ENCODE results near the gene B3GNT7. TPM values are rescaled to one million over a fixed set of nuclear protein-coding genes. Genes with fewer than 3 reads are reported as not detected.

The B3GNT7 gene
- total and polyA plus RNA-seq, 2 of the 4 experiments (the other 2 are of a cell fraction) = under 0.01 to 0.03 TPM

DNA sequence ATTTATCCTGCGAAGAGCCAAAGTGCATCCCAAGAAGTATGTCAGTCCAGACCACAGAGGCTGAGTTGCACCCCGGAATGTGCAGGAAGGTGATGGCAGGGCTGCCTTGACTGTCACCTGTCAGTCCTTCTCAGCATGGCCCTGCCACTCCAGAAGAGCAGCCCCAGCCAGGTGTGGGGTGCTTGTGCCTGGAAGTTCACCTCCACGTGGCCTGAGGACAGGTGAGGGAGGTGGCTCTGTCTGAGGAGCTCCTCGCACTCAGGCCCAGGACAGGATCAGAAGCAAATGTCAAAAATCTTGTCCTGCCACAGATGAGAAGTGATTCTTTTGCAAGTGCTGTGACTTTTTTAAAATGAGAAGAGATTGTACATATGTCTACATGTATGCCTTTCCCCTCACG lies 31.4 kb upstream of the B3GNT7 start:
- H2AK5ac ChIP-seq (ENCODE audit: low read depth, low read length) = no peak overlapping the region
- DNase-seq (no peak), ATAC-seq (ENCODE audit: low read depth) (no peak)
- no peak overlapping the region for H3K23ac ChIP-seq (ENCODE audit: low read depth, low read length)
- POLR2A ChIA-PET (ENCODE audit: unreplicated experiment) = no interaction called here
- in situ Hi-C loops (cut with MboI; ENCODE audit: low sequenced_read_pairs) (no loop called here), intact Hi-C loops (cut with micrococcal nuclease) (no loop called here), dilution Hi-C loops (cut with HindIII; ENCODE audit: low sequenced_read_pairs, unreplicated experiment) (no loop called here)
- no TSS peak for BruUV-seq (replicated peaks)
- no peak overlapping the region for H3K4me3 ChIP-seq (ENCODE audit: insufficient read depth, low read depth, low read length)
- CTCF ChIA-PET = no interaction called here
- peaks cover 11% of the 10 kb centered on the region for H3K4me1 ChIP-seq (ENCODE audit: control insufficient read depth, insufficient read depth, low read length)
- no peak overlapping the region for H3K18ac ChIP-seq (ENCODE audit: low read depth, low read length)
- H3K27me3 ChIP-seq (ENCODE audit: control insufficient read depth, insufficient read depth, low read length) = no peaks in the 10 kb centered on the region
- H3K9me1 ChIP-seq (ENCODE audit: insufficient read depth, low read length) = peaks cover 5% of the 10 kb centered on the region; the same call in 1 of the 2 replicates
- no peak overlapping the region for H2BK5ac ChIP-seq (ENCODE audit: low read depth, low read length, poor library complexity, severe bottlenecking)
- no peaks in the 10 kb centered on the region for H4K20me1 ChIP-seq (ENCODE audit: insufficient read depth, low read length)
- H2BK20ac ChIP-seq (ENCODE audit: low read depth, low read length) = no peak overlapping the region
- H4K5ac ChIP-seq (ENCODE audit: low read depth, low read length) = no peak overlapping the region
- H3K4ac ChIP-seq (ENCODE audit: low read depth, low read length) = peak overlapping the region; percentile 10; the same call in 1 of the 2 replicates
- H3K9me3 ChIP-seq (ENCODE audit: control insufficient read depth, insufficient read depth, low read length) = no peaks in the 10 kb centered on the region
- no peak overlapping the region for H2AK9ac ChIP-seq (replicated peaks; ENCODE audit: low read depth, low read length, poor library complexity)
- TF ChIP-seq FOS (IDR thresholded peaks at IDR 0.05; ENCODE audit: low read depth, low read length) (no peak), CHD1 (IDR thresholded peaks at IDR 0.05; ENCODE audit: low read depth, low read length) (no peak), MAZ (IDR thresholded peaks at IDR 0.05; ENCODE audit: borderline replicate concordance, low read depth, low read length) (no peak)
- H2AFZ ChIP-seq (replicated peaks; ENCODE audit: low read length, poor library complexity) = no peak overlapping the region
- H3K14ac ChIP-seq (replicated peaks; ENCODE audit: low read depth, low read length) = no peak overlapping the region; the same call in 1 of the 2 replicates
- H4K91ac ChIP-seq (ENCODE audit: insufficient read depth, low read depth, low read length) = peak overlapping the region; percentile 24; the same call in 1 of the 2 replicates
- H3K79me1 ChIP-seq (ENCODE audit: low read depth in 1 of 2, low read length in 2 of 2) = no peaks in the 10 kb centered on the region
- WGBS, 2 experiments (ENCODE audit: extremely low coverage in 2 of 2, insufficient read length in 1 of 2) = 80% methylated on average over 2 of the region's 5 CpGs; no CpG with 5 or more reads in 1 of the 2 experiments
- no peak overlapping the region for H3K9ac ChIP-seq (ENCODE audit: low read depth, low read length)
- H2BK15ac ChIP-seq (ENCODE audit: low read depth, low read length) = no peak overlapping the region
- H3K56ac ChIP-seq (ENCODE audit: extremely low read depth, insufficient read depth, low read length) = no peak overlapping the region
- H3K27ac ChIP-seq (ENCODE audit: insufficient read depth, low read length) = no peak overlapping the region
- no peak overlapping the region for H4K8ac ChIP-seq (ENCODE audit: low read depth in 2 of 2, low read length in 2 of 2)
- H2BK120ac ChIP-seq (ENCODE audit: low read depth, low read length) = no peak overlapping the region
- no peak overlapping the region for H3K4me2 ChIP-seq (ENCODE audit: low read depth, low read length)
- H3K36me3 ChIP-seq (ENCODE audit: control insufficient read depth, insufficient read depth, low read length) = peaks cover 6% of the 10 kb centered on the region; the same call in 1 of the 2 replicates

Measured in IMR-90 (cell line).